Loucy (cell line): ENCODE measurements around the gene AKAP6.

Experiments
- CTCF ChIP-seq: fragments of 200-600 bp; sonication (generic); conservative IDR thresholded peaks from 2 replicates; pipeline ENCODE4 v1.5.1; 2014; ENCODE audit warnings: mild to moderate bottlenecking, antibody characterized with exemption, low read length
- EZH2phosphoT487 ChIP-seq: fragments of 200-600 bp; IDR thresholded peaks from 2 replicates; pipeline ENCODE4 v1.6.1; 2018; ENCODE audit warnings: antibody characterized with exemption, mild to moderate bottlenecking, moderate library complexity, borderline replicate concordance

DNA sequence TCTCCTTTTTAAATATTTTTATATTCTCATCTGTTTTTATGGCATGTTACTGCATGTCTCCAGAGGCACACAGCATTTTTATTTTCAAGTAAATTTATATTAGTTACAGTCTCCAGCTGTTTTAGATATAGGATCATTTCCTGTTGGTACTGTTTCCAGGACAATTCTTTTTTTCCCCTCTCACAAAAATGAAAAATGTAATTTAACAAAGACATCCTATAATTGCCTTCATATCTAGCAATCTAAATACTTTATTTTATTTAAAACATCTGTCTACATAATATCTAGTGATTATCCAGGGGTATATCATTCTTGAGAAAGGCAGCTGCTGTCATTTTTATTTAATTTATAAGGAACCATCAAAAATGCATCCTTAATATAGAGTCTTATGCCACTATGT, 337.2 kb downstream of the AKAP6 start:
- TF ChIP-seq CTCF (no peak), EZH2phosphoT487 (no peak)
